GM19468 (cell line): ENCODE data around the gene CWC22.
"Not testable (repeated sequence)": the region's sequence is repeated elsewhere in the genome, so short reads cannot be mapped to it uniquely, and the experiment has no call there.

Experiments
- ATAC-seq: cut with Tn5 transposase; IDR thresholded peaks from one replicate; pipeline ENCODE4 v1.9.1; 2021; ENCODE audit warnings: mild to moderate bottlenecking, moderate library complexity, moderate number of reproducible peaks; ENCODE audit not compliant: unreplicated experiment; ENCODE audit errors: extremely low read depth

Gene CWC22

GRCh38 chr2:180006781-180007579, at the start of gene CWC22:
CWC22 (minus strand) TSS chr2:180007297; CDS start chr2:179993341, 13,956 bp downstream.
- ATAC-seq = peak; percentile 99

GRCh38 chr2:180056367-180057118, 49.4 kb upstream of the CWC22 start:
- no peak for ATAC-seq

- not testable (repeated sequence) for ATAC-seq
Measured at GRCh38 chr2:180054576-180054975, 47.5 kb upstream of the CWC22 start.

GRCh38 chr2:180050246-180050645, 43.1 kb upstream of the CWC22 start:
- no peak for ATAC-seq

- ATAC-seq = no peak
Measured at GRCh38 chr2:180048251-180048650, 41.2 kb upstream of the CWC22 start.

GRCh38 chr2:180046776-180047175, 39.7 kb upstream of the CWC22 start:
- ATAC-seq = no peak

GRCh38 chr2:180046202-180046601, 39.1 kb upstream of the CWC22 start:
- ATAC-seq = no peak

- ATAC-seq = no peak
Measured at GRCh38 chr2:180040146-180040925, 33.2 kb upstream of the CWC22 start.

GRCh38 chr2:180038997-180039396, 31.9 kb upstream of the CWC22 start:
- ATAC-seq = no peak

- no peak for ATAC-seq
Measured at GRCh38 chr2:180033993-180034894, 27.1 kb upstream of the CWC22 start.

- ATAC-seq = no peak
Measured at GRCh38 chr2:180029575-180029974, 22.5 kb upstream of the CWC22 start.

GRCh38 chr2:180021850-180022249, 14.8 kb upstream of the CWC22 start:
- no peak for ATAC-seq

GRCh38 chr2:180017784-180018183, 10.7 kb upstream of the CWC22 start:
- no peak for ATAC-seq

- ATAC-seq = no peak
Measured at GRCh38 chr2:180016937-180017336, 9.8 kb upstream of the CWC22 start.

- no peak for ATAC-seq
Measured at GRCh38 chr2:180015951-180016709, 9.0 kb upstream of the CWC22 start.

GRCh38 chr2:180012523-180012922, 5.4 kb upstream of the CWC22 start:
- no peak for ATAC-seq

GRCh38 chr2:180010701-180011100, 3.6 kb upstream of the CWC22 start:
- no peak for ATAC-seq

GRCh38 chr2:180006231-180006630, 866 bp downstream of the CWC22 start:
- ATAC-seq = no peak

GRCh38 chr2:180005465-180005864, 1.6 kb downstream of the CWC22 start:
- ATAC-seq = not testable (repeated sequence)
